ENCODE results near the gene GPR141. TPM values are rescaled to one million over a fixed set of nuclear protein-coding genes. Genes with fewer than 3 reads are reported as not detected.

Gene GPR141
- polyA plus RNA-seq, 1 of the 3 experiments (the other 2 are of a cell fraction), result not detected

GRCh38 chr7:37670436-37670835, 13.1 kb upstream of the GPR141 start:
- H3K79me2 ChIP-seq (ENCODE audit: insufficient read depth), result no peaks in the 10 kb centered on the region
- no peak for DNase-seq
- no peak overlapping the region for H3K27ac ChIP-seq (ENCODE audit: low read depth in 2 of 2, low read length in 1 of 2)
- POLR2A ChIA-PET, result no interaction called here
- WGBS (ENCODE audit: low lambda C conversion rate), result 42% methylated on average over 1 of the region's 1 CpG
- no peak overlapping the region for H3K4me3 ChIP-seq (ENCODE audit: low read depth in 2 of 2, low read length in 1 of 2)
- H2AFZ ChIP-seq (ENCODE audit: low read depth), result no peak overlapping the region
- H3K9me2 ChIP-seq, result no peaks in the 10 kb centered on the region
- H3K9ac ChIP-seq, result no peak overlapping the region
- H4K20me1 ChIP-seq (ENCODE audit: insufficient read depth), result no peaks in the 10 kb centered on the region
- no peaks in the 10 kb centered on the region for H3F3A ChIP-seq (replicated peaks; ENCODE audit: insufficient read depth)
- TF ChIP-seq TAF1 (IDR thresholded peaks at IDR 0.05; ENCODE audit: borderline replicate concordance, low read depth, low read length) (no peak), YY1 (IDR thresholded peaks at IDR 0.05; ENCODE audit: low read depth) (no peak), JUND (IDR thresholded peaks at IDR 0.05) (no peak), EP300 (IDR thresholded peaks at IDR 0.05; ENCODE audit: borderline replicate concordance in 1 of 2, low read depth in 1 of 2, low read length in 1 of 2) (no peak), GATA2 (CRISPR knock-in tag; IDR thresholded peaks at IDR 0.05) (no peak), FOSL2 (IDR thresholded peaks at IDR 0.05; ENCODE audit: borderline replicate concordance, low read depth) (no peak), ELF1 (IDR thresholded peaks at IDR 0.05) (no peak), RAD21 (IDR thresholded peaks at IDR 0.05; ENCODE audit: low read length) (no peak), REST (IDR thresholded peaks at IDR 0.05; ENCODE audit: low read depth, low read length) (no peak), TEAD4 (IDR thresholded peaks at IDR 0.05; ENCODE audit: borderline replicate concordance, insufficient read depth) (no peak), RXRA (IDR thresholded peaks at IDR 0.05; ENCODE audit: borderline replicate concordance, low read depth) (no peak), POLR2AphosphoS5 (IDR thresholded peaks at IDR 0.05; ENCODE audit: low read depth, low read length) (no peak), SIN3A (IDR thresholded peaks at IDR 0.05; ENCODE audit: borderline replicate concordance, low read depth, low read length) (no peak), FOXM1 (IDR thresholded peaks at IDR 0.05; ENCODE audit: low read depth) (no peak), MXI1 (IDR thresholded peaks at IDR 0.05; ENCODE audit: low read depth, low read length) (no peak), USF2 (IDR thresholded peaks at IDR 0.05; ENCODE audit: borderline replicate concordance, low read depth, low read length) (no peak), GABPA (IDR thresholded peaks at IDR 0.05; ENCODE audit: low read depth) (no peak)
- TF ChIP-seq, protein P1, sequence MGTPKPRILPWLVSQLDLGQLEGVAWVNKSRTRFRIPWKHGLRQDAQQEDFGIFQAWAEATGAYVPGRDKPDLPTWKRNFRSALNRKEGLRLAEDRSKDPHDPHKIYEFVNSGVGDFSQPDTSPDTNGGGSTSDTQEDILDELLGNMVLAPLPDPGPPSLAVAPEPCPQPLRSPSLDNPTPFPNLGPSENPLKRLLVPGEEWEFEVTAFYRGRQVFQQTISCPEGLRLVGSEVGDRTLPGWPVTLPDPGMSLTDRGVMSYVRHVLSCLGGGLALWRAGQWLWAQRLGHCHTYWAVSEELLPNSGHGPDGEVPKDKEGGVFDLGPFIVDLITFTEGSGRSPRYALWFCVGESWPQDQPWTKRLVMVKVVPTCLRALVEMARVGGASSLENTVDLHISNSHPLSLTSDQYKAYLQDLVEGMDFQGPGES (IDR thresholded peaks at IDR 0.05; ENCODE audit: low read depth, low read length), result no peak
- H3K9me3 ChIP-seq, result peaks cover 7% of the 10 kb centered on the region; the same call in 1 of the 2 replicates
- H3K4me1 ChIP-seq (ENCODE audit: control insufficient read depth in 1 of 2, insufficient read depth in 2 of 2, low read depth in 1 of 2, low read length in 1 of 2), result no peaks in the 10 kb centered on the region
- no peaks in the 10 kb centered on the region for H3K36me3 ChIP-seq (replicated peaks in 1 of 2; ENCODE audit: control insufficient read depth in 1 of 2, insufficient read depth in 2 of 2, low read length in 1 of 2)
- CTCF ChIA-PET, result interaction anchor here (1.5 kb wide), 1 partner anchor 436 kb away, joined by 4 read pairs; no protein-coding TSS in a partner anchor
- H3K27me3 ChIP-seq (ENCODE audit: insufficient read depth), result no peaks in the 10 kb centered on the region
- no peak overlapping the region for H3K4me2 ChIP-seq
